Neural cell (in vitro differentiated cells): ENCODE results near the gene NQO1. TPM values are rescaled to one million over a fixed set of nuclear protein-coding genes. Genes with fewer than 3 reads are reported as not detected.

Experiments
- H2AFZ ChIP-seq: fragments of 200-600, 300-800 bp; sonication (generic), shearing (Covaris generic); 2 replicates; pipeline ENCODE4 v1.6.0; 2014; ENCODE audit warnings: low read depth, mild to moderate bottlenecking, antibody characterized with exemption, low read length, moderate library complexity
- H3F3A ChIP-seq: fragments of 200-600 bp; shearing (Covaris generic); 2 replicates; pipeline ENCODE4 v1.6.1; 2016; ENCODE audit warnings: mild to moderate bottlenecking, moderate library complexity, mixed read lengths, antibody characterized with exemption, low read length; ENCODE audit not compliant: insufficient read depth, poor library complexity, severe bottlenecking
- H3K27ac ChIP-seq: fragments of 200-600, 300-800 bp; sonication (generic), shearing (Covaris generic); 2 replicates; pipeline ENCODE4 v1.5.1; 2014; ENCODE audit warnings: mild to moderate bottlenecking, low read length, moderate library complexity
- H3K27me3 ChIP-seq: fragments of 300-800, 200-600 bp; sonication (generic), shearing (Covaris generic); 2 replicates; pipeline ENCODE4 v1.6.0; 2014; ENCODE audit warnings: mild to moderate bottlenecking, low read depth, low read length, moderate library complexity; ENCODE audit not compliant: insufficient read depth
- H3K36me3 ChIP-seq: fragments of 300-800, 200-600 bp; sonication (generic), shearing (Covaris generic); 2 replicates; pipeline ENCODE4 v1.5.1; 2014; ENCODE audit warnings: mild to moderate bottlenecking, antibody characterized with exemption, low read length, moderate library complexity; ENCODE audit not compliant: insufficient read depth
- H3K4me2 ChIP-seq: fragments of 300-800, 200-600 bp; sonication (generic), shearing (Covaris generic); 2 replicates; pipeline ENCODE4 v1.6.0; 2014; ENCODE audit warnings: mild to moderate bottlenecking, low read length
- H3K4me3 ChIP-seq: fragments of 300-800, 200-600 bp; sonication (generic), shearing (Covaris generic); 2 replicates; pipeline ENCODE4 v1.5.1; 2014; ENCODE audit warnings: mild to moderate bottlenecking, low read length, moderate library complexity
- H3K79me2 ChIP-seq: fragments of 200-600 bp; shearing (Covaris generic); replicated peaks from 2 replicates; pipeline ENCODE4 v1.6.0; 2014; ENCODE audit warnings: mild to moderate bottlenecking, low read length, moderate library complexity; ENCODE audit not compliant: insufficient read depth
- H3K9ac ChIP-seq: fragments of 300-800, 200-600 bp; sonication (generic), shearing (Covaris generic); 2 replicates; pipeline ENCODE4 v1.6.1; 2016; ENCODE audit warnings: mild to moderate bottlenecking, low read length, mixed read lengths
- H3K9me2 ChIP-seq: fragments of 200-600 bp; shearing (Covaris generic); 2 replicates; pipeline ENCODE4 v1.6.1; 2016; ENCODE audit warnings: mild to moderate bottlenecking, low read length, mixed read lengths; ENCODE audit not compliant: insufficient read depth
- H3K9me3 ChIP-seq: fragments of 200-600, 300-800 bp; sonication (generic), shearing (Covaris generic); 2 replicates; pipeline ENCODE4 v1.6.1; 2016; ENCODE audit warnings: mild to moderate bottlenecking, mixed run types, low read length, moderate library complexity, mixed read lengths
- H4K20me1 ChIP-seq: fragments of 200-600 bp; shearing (Covaris generic); 2 replicates; pipeline ENCODE4 v1.6.1; 2016; ENCODE audit warnings: mild to moderate bottlenecking, mixed run types; ENCODE audit not compliant: insufficient read depth
- CTCF ChIP-seq: fragments of 450-650 bp; IDR thresholded peaks from 2 replicates; pipeline ENCODE4 v1.5.1; 2014; ENCODE audit warnings: antibody characterized with exemption, mild to moderate bottlenecking, moderate library complexity; ENCODE audit not compliant: poor library complexity, severe bottlenecking
- EP300 ChIP-seq: fragments of 450-650 bp; conservative IDR thresholded peaks from 2 replicates; pipeline ENCODE4 v1.6.1; 2014; ENCODE audit warnings: antibody characterized with exemption, mild to moderate bottlenecking, moderate library complexity; ENCODE audit not compliant: poor library complexity, severe bottlenecking
- EZH2 ChIP-seq: fragments of 200-600, 300-800 bp; shearing (Covaris generic), sonication (generic); IDR thresholded peaks from 2 replicates; pipeline ENCODE4 v1.6.1; 2014; ENCODE audit warnings: antibody characterized with exemption, low read length, borderline replicate concordance, mild to moderate bottlenecking; ENCODE audit not compliant: insufficient read depth, poor library complexity, severe bottlenecking
- MXI1 ChIP-seq: fragments of 450-650 bp; conservative IDR thresholded peaks from 2 replicates; pipeline ENCODE4 v1.6.1; 2014; ENCODE audit warnings: antibody characterized with exemption, mild to moderate bottlenecking; ENCODE audit not compliant: poor library complexity, severe bottlenecking
- POLR2AphosphoS5 ChIP-seq: IDR thresholded peaks from 2 replicates; pipeline ENCODE4 v1.6.1; 2012
- RAD21 ChIP-seq: fragments of 450-650 bp; conservative IDR thresholded peaks from 2 replicates; pipeline ENCODE4 v1.6.1; 2014; ENCODE audit warnings: antibody characterized with exemption, mild to moderate bottlenecking, moderate library complexity
- SMC3 ChIP-seq: fragments of 450-650 bp; conservative IDR thresholded peaks from 2 replicates; pipeline ENCODE4 v1.6.1; 2014; ENCODE audit warnings: antibody characterized with exemption, mild to moderate bottlenecking, moderate library complexity; ENCODE audit not compliant: poor library complexity
- polyA plus RNA-seq: library from polyadenylated mRNA; depleted of rRNA; stranded (reverse); fragments of >200 nt; gene quantifications from 2 replicates; pipeline ENCODE4 v1.2.3, GENCODE V29; 2014
- TF ChIP-seq, protein P1 (sequence below): IDR thresholded peaks from 2 replicates; pipeline ENCODE4 v1.6.1; 2012; ENCODE audit warnings: borderline replicate concordance

The NQO1 gene
- polyA plus RNA-seq, 1 donor from 2014 or later: 5.1 TPM

GRCh38 chr16:69672998-69673713, 53.2 kb downstream of the NQO1 start:
- H4K20me1 ChIP-seq: no peaks in the 10 kb centered on the region
- H3K9me2 ChIP-seq: no peaks in the 10 kb centered on the region
- no peak overlapping the region for H3K27ac ChIP-seq
- TF ChIP-seq SMC3 (no peak), MXI1 (no peak), EZH2 (no peak), POLR2AphosphoS5 (no peak), EP300 (no peak), RAD21 (no peak), CTCF (no peak)
- no peaks in the 10 kb centered on the region for H3K9me3 ChIP-seq
- no peak overlapping the region for H3K4me2 ChIP-seq
- H3K27me3 ChIP-seq: no peaks in the 10 kb centered on the region
- H3K9ac ChIP-seq: no peak overlapping the region
- H3F3A ChIP-seq: no peaks in the 10 kb centered on the region
- H3K4me3 ChIP-seq: no peak overlapping the region
- H2AFZ ChIP-seq: no peak overlapping the region
- no peaks in the 10 kb centered on the region for H3K36me3 ChIP-seq
- H3K79me2 ChIP-seq: no peaks in the 10 kb centered on the region

DNA sequence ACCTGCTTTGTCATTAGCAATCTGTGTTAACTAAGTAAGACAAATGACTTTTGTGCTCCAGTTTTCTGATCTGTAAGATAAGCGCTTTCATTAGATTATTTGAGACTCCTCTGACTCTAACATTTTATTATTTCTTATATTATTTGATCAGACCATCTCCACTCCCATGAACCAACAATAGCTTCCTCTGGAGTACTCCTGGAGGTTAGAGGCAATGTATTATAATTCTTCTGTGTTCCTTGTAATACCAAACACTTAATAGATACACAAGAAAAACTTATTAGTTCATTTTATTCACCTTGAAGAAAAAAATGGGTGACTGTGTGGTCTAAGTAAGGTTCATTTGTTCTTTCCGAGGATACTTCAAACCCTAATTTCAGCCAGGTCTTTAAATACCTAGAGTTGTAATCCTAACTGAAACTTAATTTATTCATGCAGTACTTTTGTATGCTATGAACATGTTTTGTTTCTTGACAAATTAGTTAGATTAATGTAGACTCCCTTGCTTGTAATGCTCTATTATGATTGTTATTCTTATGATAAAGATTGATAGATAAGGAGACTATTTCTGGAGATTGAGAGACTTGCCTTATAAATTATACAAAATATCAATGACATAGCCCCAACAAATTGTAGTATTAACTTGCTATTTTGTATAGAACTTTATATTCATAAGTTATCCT, 53.9 kb downstream of the NQO1 start:
- no peaks in the 10 kb centered on the region for H3K79me2 ChIP-seq
- H3F3A ChIP-seq: no peaks in the 10 kb centered on the region
- TF ChIP-seq CTCF (no peak), EZH2 (no peak), SMC3 (no peak), POLR2AphosphoS5 (no peak)
- TF ChIP-seq, protein P1, sequence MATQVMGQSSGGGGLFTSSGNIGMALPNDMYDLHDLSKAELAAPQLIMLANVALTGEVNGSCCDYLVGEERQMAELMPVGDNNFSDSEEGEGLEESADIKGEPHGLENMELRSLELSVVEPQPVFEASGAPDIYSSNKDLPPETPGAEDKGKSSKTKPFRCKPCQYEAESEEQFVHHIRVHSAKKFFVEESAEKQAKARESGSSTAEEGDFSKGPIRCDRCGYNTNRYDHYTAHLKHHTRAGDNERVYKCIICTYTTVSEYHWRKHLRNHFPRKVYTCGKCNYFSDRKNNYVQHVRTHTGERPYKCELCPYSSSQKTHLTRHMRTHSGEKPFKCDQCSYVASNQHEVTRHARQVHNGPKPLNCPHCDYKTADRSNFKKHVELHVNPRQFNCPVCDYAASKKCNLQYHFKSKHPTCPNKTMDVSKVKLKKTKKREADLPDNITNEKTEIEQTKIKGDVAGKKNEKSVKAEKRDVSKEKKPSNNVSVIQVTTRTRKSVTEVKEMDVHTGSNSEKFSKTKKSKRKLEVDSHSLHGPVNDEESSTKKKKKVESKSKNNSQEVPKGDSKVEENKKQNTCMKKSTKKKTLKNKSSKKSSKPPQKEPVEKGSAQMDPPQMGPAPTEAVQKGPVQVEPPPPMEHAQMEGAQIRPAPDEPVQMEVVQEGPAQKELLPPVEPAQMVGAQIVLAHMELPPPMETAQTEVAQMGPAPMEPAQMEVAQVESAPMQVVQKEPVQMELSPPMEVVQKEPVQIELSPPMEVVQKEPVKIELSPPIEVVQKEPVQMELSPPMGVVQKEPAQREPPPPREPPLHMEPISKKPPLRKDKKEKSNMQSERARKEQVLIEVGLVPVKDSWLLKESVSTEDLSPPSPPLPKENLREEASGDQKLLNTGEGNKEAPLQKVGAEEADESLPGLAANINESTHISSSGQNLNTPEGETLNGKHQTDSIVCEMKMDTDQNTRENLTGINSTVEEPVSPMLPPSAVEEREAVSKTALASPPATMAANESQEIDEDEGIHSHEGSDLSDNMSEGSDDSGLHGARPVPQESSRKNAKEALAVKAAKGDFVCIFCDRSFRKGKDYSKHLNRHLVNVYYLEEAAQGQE: no peak
- H3K36me3 ChIP-seq: no peaks in the 10 kb centered on the region
- no peaks in the 10 kb centered on the region for H3K27me3 ChIP-seq
- no peaks in the 10 kb centered on the region for H4K20me1 ChIP-seq
- H3K9me3 ChIP-seq: no peaks in the 10 kb centered on the region
- no peak overlapping the region for H3K4me2 ChIP-seq
- H3K9ac ChIP-seq: no peak overlapping the region
- H3K27ac ChIP-seq: no peak overlapping the region
- H2AFZ ChIP-seq: no peak overlapping the region
- no peak overlapping the region for H3K4me3 ChIP-seq
- no peaks in the 10 kb centered on the region for H3K9me2 ChIP-seq
